KMS-11 (cell line): Measurements from ENCODE around the gene GFM1.

Source experiments
- H2AFZ ChIP-seq: fragments of 200-600 bp; sonication (generic); 2 replicates; pipeline ENCODE4 v1.6.1; 2016; ENCODE audit warnings: antibody characterized with exemption, mixed run types, low read depth
- H3K27ac ChIP-seq: fragments of 200-600 bp; sonication (generic); 2 replicates; pipeline ENCODE4 v1.6.1; 2016; ENCODE audit warnings: mild to moderate bottlenecking, mixed run types
- H3K27me3 ChIP-seq: fragments of 200-600 bp; sonication (generic); 2 replicates; pipeline ENCODE4 v1.6.1; 2017; ENCODE audit warnings: mild to moderate bottlenecking, low read depth, mixed run types, moderate library complexity; ENCODE audit not compliant: insufficient read depth
- H3K36me3 ChIP-seq: fragments of 200-600 bp; sonication (generic); 2 replicates; pipeline ENCODE4 v1.6.1; 2017; ENCODE audit warnings: mild to moderate bottlenecking, mixed run types; ENCODE audit not compliant: insufficient read depth
- H3K4me1 ChIP-seq: fragments of 200-600 bp; sonication (generic); 2 replicates; pipeline ENCODE4 v1.6.1; 2016; ENCODE audit warnings: mild to moderate bottlenecking, low read depth, mixed run types; ENCODE audit not compliant: poor library complexity, severe bottlenecking
- H3K4me2 ChIP-seq: fragments of 200-600 bp; sonication (generic); 2 replicates; pipeline ENCODE4 v1.7.0; 2016; ENCODE audit warnings: mild to moderate bottlenecking, mixed run types
- H3K4me3 ChIP-seq: fragments of 200-600 bp; sonication (generic); IDR thresholded peaks from 2 replicates; pipeline ENCODE4 v1.6.1; 2017; ENCODE audit warnings: low read depth, low read length, mixed read lengths; ENCODE audit not compliant: insufficient read depth
- H3K79me2 ChIP-seq: fragments of 200-600 bp; sonication (generic); 2 replicates; pipeline ENCODE4 v1.6.1; 2016; ENCODE audit warnings: low read depth, mixed run types; ENCODE audit not compliant: insufficient read depth
- H3K9ac ChIP-seq: fragments of 200-600 bp; sonication (generic); 2 replicates; pipeline ENCODE4 v1.6.1; 2016; ENCODE audit warnings: mild to moderate bottlenecking, mixed run types
- H4K20me1 ChIP-seq: fragments of 200-600 bp; sonication (generic); 2 replicates; pipeline ENCODE4 v1.6.1; 2016; ENCODE audit warnings: mild to moderate bottlenecking, mixed run types; ENCODE audit not compliant: insufficient read depth
- CTCF ChIP-seq: fragments of 200-600 bp; sonication (generic); conservative IDR thresholded peaks from 2 replicates; pipeline ENCODE4 v1.6.1; 2017; ENCODE audit warnings: low read depth, mild to moderate bottlenecking, antibody characterized with exemption, low read length, moderate library complexity, mixed read lengths

GFM1 gene

GRCh38 chr3:158735296-158736033 is 91.1 kb downstream of the GFM1 start:
- H3K4me2 ChIP-seq: no peak overlapping the region
- no peak overlapping the region for H3K9ac ChIP-seq
- no peaks in the 10 kb centered on the region for H3K36me3 ChIP-seq
- H3K4me1 ChIP-seq: no peaks in the 10 kb centered on the region
- no peak overlapping the region for H2AFZ ChIP-seq
- TF ChIP-seq CTCF: no peak
- H4K20me1 ChIP-seq: no peaks in the 10 kb centered on the region
- no peaks in the 10 kb centered on the region for H3K27me3 ChIP-seq
- H3K79me2 ChIP-seq: no peaks in the 10 kb centered on the region
- no peak overlapping the region for H3K27ac ChIP-seq
- no peak overlapping the region for H3K4me3 ChIP-seq

DNA sequence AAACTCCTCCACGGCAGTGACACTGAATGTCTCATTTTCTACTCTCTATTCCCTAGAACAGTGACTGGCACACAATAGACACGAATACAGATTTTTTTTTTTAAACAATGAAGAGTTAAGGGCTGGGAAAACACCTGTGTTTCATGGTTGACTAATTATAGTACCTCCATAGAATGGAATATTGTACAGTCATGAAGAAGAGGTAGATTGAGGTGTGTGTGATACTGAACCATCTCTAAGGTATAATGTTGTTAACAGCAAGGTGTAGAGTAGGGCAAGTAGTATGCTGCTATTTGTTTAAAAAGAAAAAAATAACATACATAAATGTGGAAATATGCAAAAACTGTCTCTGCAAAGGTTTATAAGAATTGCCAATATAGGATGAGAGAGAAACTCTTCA is 93.1 kb downstream of the GFM1 start:
- TF ChIP-seq CTCF: no peak

DNA sequence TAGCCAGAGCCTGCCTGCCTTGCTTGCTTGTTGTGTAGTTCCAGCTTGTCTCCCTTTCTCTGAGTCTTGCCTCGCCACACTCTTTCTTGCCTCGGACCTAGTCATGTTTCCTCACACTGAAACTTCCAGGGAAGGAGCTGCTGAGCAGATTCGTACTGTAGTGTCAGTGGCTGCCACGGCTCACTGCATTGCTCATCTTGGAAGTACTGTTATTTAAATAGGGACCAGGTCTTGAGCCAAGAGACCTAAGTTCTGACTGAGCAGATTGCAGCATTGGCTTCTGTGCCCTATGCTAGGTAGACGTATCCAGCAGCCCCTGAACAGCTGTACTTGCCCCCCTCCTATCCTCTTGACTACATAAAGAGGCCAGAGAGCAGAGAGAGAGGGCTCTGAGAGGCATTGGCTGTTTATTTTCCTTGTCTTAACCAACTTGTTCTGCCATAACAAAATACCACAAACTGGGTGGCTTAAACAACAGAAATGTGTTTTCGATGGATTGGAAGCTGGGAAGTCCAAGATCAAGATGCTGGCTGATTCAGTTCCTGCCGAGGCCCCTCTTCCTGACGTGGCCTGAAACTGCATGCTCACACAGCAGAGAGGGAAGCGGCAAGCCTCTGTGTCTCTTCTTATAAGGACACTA is 93.8 kb downstream of the GFM1 start:
- no peaks in the 10 kb centered on the region for H4K20me1 ChIP-seq
- H3K36me3 ChIP-seq: no peaks in the 10 kb centered on the region
- no peak overlapping the region for H3K4me3 ChIP-seq
- no peak for TF ChIP-seq CTCF
- no peak overlapping the region for H2AFZ ChIP-seq
- no peaks in the 10 kb centered on the region for H3K79me2 ChIP-seq
- H3K27me3 ChIP-seq: no peaks in the 10 kb centered on the region
- no peak overlapping the region for H3K4me2 ChIP-seq
- no peaks in the 10 kb centered on the region for H3K4me1 ChIP-seq
- no peak overlapping the region for H3K27ac ChIP-seq
- no peak overlapping the region for H3K9ac ChIP-seq

More for the DNA sequence above, 93.1 kb downstream of the GFM1 start:
- Histone ChIP-seq H3K4me3 (no peak overlapping the region), H3K4me2 (no peak overlapping the region), H4K20me1 (no peaks in the 10 kb centered on the region), H3K27me3 (no peaks in the 10 kb centered on the region), H3K79me2 (no peaks in the 10 kb centered on the region), H3K27ac (no peak overlapping the region), H3K9ac (no peak overlapping the region), H3K4me1 (no peaks in the 10 kb centered on the region), H3K36me3 (no peaks in the 10 kb centered on the region), H2AFZ (no peak overlapping the region)

DNA sequence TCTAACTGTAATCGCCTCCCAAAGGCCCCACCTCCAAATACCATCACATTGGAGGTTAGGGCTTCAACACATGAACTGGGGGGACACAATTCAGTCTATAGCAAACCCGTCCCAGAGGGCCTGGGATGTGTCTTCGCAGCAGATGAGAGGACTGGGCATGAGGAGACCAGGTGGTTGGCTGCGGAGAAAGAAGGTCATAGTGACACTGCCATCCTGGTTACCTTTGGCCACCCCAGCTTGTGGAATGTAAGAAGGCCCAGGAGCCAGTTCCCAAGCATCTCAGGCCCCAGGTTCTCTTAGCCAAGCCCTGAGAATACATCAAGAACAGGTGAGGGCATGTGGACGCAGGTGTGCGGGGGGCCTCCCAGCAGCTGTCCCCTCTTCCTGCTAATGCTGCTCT is 94.3 kb downstream of the GFM1 start:
- no peak overlapping the region for H2AFZ ChIP-seq
- TF ChIP-seq CTCF: no peak
- no peaks in the 10 kb centered on the region for H3K79me2 ChIP-seq
- no peaks in the 10 kb centered on the region for H3K4me1 ChIP-seq
- no peaks in the 10 kb centered on the region for H3K36me3 ChIP-seq
- no peaks in the 10 kb centered on the region for H3K27me3 ChIP-seq
- no peak overlapping the region for H3K4me2 ChIP-seq
- H4K20me1 ChIP-seq: no peaks in the 10 kb centered on the region
- H3K27ac ChIP-seq: no peak overlapping the region
- no peak overlapping the region for H3K4me3 ChIP-seq
- H3K9ac ChIP-seq: no peak overlapping the region
